IgD-negative memory B cell (primary cell): ENCODE data around the gene EYA2. TPM values are rescaled to one million over a fixed set of nuclear protein-coding genes. Genes with fewer than 3 reads are reported as not detected.

Source experiments
- H3K27ac Mint-ChIP-seq, 3 donors: one replicate each; pipeline ENCODE4 v1.8.0; 2020 to 2022; ENCODE audit warnings: mild to moderate bottlenecking in 3 of 3, mixed read lengths in 3 of 3, moderate library complexity in 1 of 3
- H3K27me3 Mint-ChIP-seq: one replicate; pipeline ENCODE4 v1.8.0; 2021; ENCODE audit warnings: mixed read lengths
- H3K36me3 Mint-ChIP-seq: one replicate; pipeline ENCODE4 v1.8.0; 2020; ENCODE audit warnings: mild to moderate bottlenecking, mixed read lengths
- H3K4me1 Mint-ChIP-seq, 3 donors: one replicate each; pipeline ENCODE4 v1.8.0; 2020 to 2022; ENCODE audit warnings: mixed read lengths in 3 of 3, mild to moderate bottlenecking in 1 of 3
- H3K4me3 Mint-ChIP-seq, 4 donors: one replicate each; pipeline ENCODE4 v1.8.0; 2020 to 2022; ENCODE audit warnings: mild to moderate bottlenecking in 4 of 4, mixed read lengths in 4 of 4, moderate library complexity in 3 of 4
- H3K9me3 Mint-ChIP-seq, 3 donors: one replicate each; pipeline ENCODE4 v1.8.0; 2020 to 2021; ENCODE audit warnings: mixed read lengths in 3 of 3, mild to moderate bottlenecking in 1 of 3
- polyA plus RNA-seq: library from polyadenylated mRNA; unstranded; fragments of 300-500 nt; fragmentation: Illumina TruSeq; gene quantifications from one replicate; pipeline ENCODE4 v1.2.3, GENCODE V29; 2021

EYA2 gene
- polyA plus RNA-seq, 1 donor from 2014 or later: 0.11 TPM

DNA sequence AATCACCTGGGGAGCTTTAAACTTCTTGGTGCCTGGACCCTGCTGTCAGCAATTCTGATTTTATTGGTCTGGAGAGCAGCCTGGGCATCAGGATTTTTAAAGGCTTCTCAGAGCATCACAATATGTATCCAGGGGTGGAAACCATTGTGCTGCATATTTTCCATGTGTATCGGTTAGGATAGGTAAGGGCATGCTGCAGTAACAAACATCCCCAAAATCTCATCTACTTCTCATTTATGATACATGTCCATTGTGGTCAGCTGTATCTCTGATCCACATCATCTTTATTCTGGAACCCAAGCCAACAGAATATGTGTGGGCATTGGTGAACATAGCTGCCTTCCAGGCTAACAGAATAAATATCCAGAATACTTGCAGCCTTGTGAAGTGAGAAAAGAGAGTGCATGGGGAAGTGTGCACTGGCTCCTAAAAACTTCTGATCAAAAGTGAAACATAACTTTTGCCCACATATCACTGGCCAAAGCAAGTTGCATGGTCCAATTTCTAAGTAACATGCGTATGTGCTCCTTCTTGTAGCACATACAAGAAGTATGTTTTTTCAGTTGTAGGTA lies 246.8 kb downstream of the EYA2 start:
- Mint-ChIP-seq H3K4me1 (no peaks in the 10 kb centered on the region), H3K27ac (no peak overlapping the region), H3K9me3 (peaks cover 1 to 6% (median 2%) of the 10 kb centered on the region in 3 donors), H3K36me3 (peaks cover 5% of the 10 kb centered on the region), H3K27me3 (no peaks in the 10 kb centered on the region), H3K4me3 (no peak overlapping the region)

- Mint-ChIP-seq H3K9me3 (peaks cover 1 to 6% (median 2%) of the 10 kb centered on the region in 3 donors), H3K27me3 (no peaks in the 10 kb centered on the region), H3K4me3 (no peak overlapping the region), H3K27ac (no peak overlapping the region), H3K36me3 (peaks cover 7% of the 10 kb centered on the region), H3K4me1 (no peaks in the 10 kb centered on the region)
These were observed 247.5 kb downstream of the EYA2 start for GRCh38 chr20:47141941-47142773.

DNA sequence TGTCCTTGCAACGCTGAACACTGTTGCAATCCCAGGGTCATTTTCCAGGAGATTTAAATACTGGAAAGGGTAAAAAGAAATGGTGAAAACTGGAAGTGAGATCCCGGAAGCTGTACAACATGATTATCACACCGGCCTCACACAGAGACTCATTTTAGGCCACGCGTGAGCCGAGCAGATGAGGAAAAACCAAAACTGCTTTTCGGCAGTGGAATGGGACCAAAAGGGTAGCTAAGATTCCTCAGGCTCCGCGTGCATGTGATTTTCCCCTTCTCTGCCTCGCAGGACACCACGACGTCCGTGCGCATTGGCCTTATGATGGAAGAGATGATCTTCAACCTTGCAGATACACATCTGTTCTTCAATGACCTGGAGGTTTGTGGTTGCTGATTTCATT lies 248.1 kb downstream of the EYA2 start:
- Mint-ChIP-seq H3K27me3 (peaks cover 3% of the 10 kb centered on the region), H3K27ac (no peak overlapping the region), H3K9me3 (peaks cover 1 to 6% (median 2%) of the 10 kb centered on the region in 3 donors), H3K36me3 (peaks cover 7% of the 10 kb centered on the region), H3K4me3 (no peak overlapping the region), H3K4me1 (no peaks in the 10 kb centered on the region)

DNA sequence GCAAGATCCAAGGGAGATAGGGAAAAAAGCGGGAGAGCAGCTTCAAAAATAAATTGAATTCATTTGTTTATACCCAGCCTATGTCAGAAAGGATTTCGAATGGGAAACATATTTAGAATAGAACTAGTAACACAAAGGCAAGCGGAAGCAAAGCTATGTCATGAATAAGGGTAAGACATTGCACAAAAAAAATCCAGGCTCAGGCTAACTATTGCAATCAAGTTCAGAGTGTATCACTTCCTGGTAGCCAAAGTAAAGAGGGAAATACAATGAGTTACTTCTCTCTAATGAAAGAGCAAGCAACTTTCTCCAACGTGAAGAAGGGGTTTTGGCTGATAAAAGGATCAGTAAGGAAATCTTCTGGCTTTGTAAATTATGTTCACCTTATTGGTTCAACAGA lies 249.0 kb downstream of the EYA2 start:
- Mint-ChIP-seq H3K4me1 (peaks cover 0 to 2% (median 0%) of the 10 kb centered on the region in 3 donors), H3K27ac (no peak overlapping the region), H3K9me3 (peaks cover 1 to 6% (median 2%) of the 10 kb centered on the region in 3 donors), H3K4me3 (no peak overlapping the region), H3K36me3 (peaks cover 7% of the 10 kb centered on the region), H3K27me3 (peaks cover 3% of the 10 kb centered on the region)

DNA sequence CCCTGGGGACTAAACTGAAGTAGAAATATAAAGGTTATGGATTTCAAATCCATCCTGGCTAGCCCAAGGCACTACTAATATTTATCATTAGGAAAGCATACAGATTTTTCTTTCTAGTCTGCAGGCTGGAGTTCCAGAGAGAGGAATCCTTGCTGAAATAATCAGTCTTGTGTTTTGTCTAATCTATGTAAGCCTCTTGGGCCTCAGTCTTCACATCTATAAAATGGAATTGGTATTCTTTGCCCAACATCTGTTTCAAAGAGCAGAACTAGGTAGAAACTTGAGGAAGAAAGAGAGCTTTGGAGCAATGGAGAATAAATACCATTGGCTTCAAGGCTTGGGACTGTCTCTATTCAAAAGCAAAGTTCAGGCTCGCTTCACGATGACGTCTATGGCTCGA lies 249.8 kb downstream of the EYA2 start:
- Mint-ChIP-seq H3K4me3 (no peak overlapping the region), H3K9me3 (peaks cover 1 to 6% (median 2%) of the 10 kb centered on the region in 3 donors)

DNA sequence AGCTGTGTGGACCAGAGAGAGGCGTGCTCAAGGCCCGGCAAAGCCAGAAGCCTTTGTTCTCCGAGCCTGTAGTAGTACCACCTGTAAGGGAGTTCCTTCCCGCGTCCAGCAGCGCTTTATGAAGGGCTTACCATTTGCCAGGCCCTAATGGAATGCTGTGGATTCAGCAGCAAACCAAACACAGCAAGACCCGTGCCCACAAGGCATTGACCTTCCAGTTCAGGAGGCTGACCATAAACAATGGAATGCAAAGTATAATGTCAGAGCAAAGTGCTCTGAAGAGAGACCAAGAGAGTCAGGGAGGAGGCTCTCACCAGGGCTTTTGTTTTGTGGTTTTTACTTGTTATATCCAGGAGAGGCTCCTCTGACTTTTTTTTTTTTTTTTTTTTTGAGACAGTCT lies 252.0 kb downstream of the EYA2 start:
- H3K4me3 Mint-ChIP-seq: no peak overlapping the region
- H3K4me1 Mint-ChIP-seq: peaks cover 0 to 2% (median 2%) of the 10 kb centered on the region in 3 donors

More for the DNA sequence above, 249.8 kb downstream of the EYA2 start:
- peaks cover 3% of the 10 kb centered on the region for H3K27me3 Mint-ChIP-seq
- H3K27ac Mint-ChIP-seq: no peak overlapping the region
- H3K36me3 Mint-ChIP-seq: peaks cover 7% of the 10 kb centered on the region
- peaks cover 0 to 2% (median 0%) of the 10 kb centered on the region in 3 donors for H3K4me1 Mint-ChIP-seq

DNA sequence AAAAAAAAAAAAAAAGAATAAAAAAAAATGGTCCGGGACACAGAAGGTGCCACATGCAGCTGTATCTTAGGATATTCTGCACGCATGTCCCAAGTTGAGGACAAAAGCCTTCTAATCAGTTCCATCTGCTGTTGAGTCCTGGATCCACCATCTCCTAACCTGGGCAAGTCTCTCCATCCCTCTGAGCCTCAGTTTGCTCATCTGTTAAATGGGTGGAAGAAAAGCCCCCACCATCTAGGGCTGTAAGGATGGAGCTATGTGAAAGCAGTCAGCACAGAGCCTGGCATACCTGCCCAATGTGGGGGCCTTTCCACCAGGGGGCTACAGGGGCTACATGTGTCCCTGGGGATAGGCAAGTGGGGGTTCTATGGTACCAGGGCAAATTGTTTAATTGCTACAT lies 253.4 kb downstream of the EYA2 start:
- Mint-ChIP-seq H3K4me3 (no peak overlapping the region), H3K36me3 (peaks cover 2% of the 10 kb centered on the region), H3K9me3 (peaks cover 0 to 2% (median 2%) of the 10 kb centered on the region in 3 donors), H3K27me3 (peaks cover 6% of the 10 kb centered on the region), H3K4me1 (peaks cover 0 to 2% (median 2%) of the 10 kb centered on the region in 3 donors), H3K27ac (no peak overlapping the region)

More for the DNA sequence above, 252.0 kb downstream of the EYA2 start:
- H3K27ac Mint-ChIP-seq: no peak overlapping the region
- peaks cover 4% of the 10 kb centered on the region for H3K36me3 Mint-ChIP-seq
- H3K27me3 Mint-ChIP-seq: peaks cover 6% of the 10 kb centered on the region
- peaks cover 0 to 4% (median 2%) of the 10 kb centered on the region in 3 donors for H3K9me3 Mint-ChIP-seq

DNA sequence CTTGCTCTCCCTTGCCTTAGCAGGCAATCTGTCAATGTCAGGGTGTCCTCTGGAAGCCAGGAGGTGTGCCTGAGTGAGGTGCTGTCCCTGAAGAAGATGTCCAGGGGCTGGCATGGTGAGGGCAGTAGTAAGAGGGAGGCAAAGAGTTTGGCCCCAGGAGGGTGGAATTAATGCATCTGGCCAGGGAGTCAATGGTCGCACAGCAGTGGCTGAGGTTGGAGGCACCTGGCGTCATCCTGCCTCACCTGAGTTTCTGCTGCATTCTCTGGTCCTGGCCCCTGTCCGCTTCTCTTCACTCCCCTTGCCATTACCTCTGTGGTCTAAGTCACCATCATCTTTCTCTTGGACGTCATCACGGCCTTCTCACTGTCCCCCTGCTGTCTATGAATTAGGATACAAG lies 255.3 kb downstream of the EYA2 start:
- peaks cover 0 to 2% (median 2%) of the 10 kb centered on the region in 3 donors for H3K4me1 Mint-ChIP-seq
- no peak overlapping the region for H3K4me3 Mint-ChIP-seq
- peaks cover 14% of the 10 kb centered on the region for H3K27me3 Mint-ChIP-seq
- peaks cover 2% of the 10 kb centered on the region for H3K36me3 Mint-ChIP-seq
- peak overlapping the region in 2 of 3 donors; percentile 39 to 61 for H3K27ac Mint-ChIP-seq
- peaks cover 2 to 4% (median 2%) of the 10 kb centered on the region in 3 donors for H3K9me3 Mint-ChIP-seq

GRCh38 chr20:47150403-47151152 lies 255.9 kb downstream of the EYA2 start:
- Mint-ChIP-seq H3K4me1 (peaks cover 0 to 2% (median 2%) of the 10 kb centered on the region in 3 donors), H3K36me3 (peaks cover 2% of the 10 kb centered on the region), H3K27me3 (peaks cover 15% of the 10 kb centered on the region), H3K9me3 (peaks cover 2 to 4% (median 2%) of the 10 kb centered on the region in 3 donors), H3K4me3 (no peak overlapping the region), H3K27ac (peak overlapping the region in 2 of 3 donors; percentile 39 to 61)

DNA sequence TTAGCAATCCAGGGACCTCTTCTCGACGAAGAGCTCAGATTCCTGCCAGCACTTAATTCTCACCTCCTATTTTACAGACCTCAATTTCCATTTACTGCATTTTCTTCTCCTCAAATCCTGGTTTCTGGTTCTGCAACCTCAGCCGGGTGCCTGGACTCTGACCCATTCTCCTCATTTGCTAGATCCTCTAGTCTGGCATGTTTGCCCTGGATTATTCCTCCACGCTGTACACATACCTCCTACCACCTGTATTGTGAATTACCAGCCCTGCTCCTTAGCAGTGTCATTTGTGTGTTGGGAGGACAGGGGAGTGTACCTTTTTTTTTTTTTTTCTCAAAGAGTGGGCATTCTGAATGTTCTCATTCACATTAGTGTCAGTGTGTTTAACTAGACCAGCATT lies 257.4 kb downstream of the EYA2 start:
- H3K9me3 Mint-ChIP-seq: peaks cover 2 to 4% (median 2%) of the 10 kb centered on the region in 3 donors
- peaks cover 15% of the 10 kb centered on the region for H3K27me3 Mint-ChIP-seq
- no peaks in the 10 kb centered on the region for H3K36me3 Mint-ChIP-seq
- H3K27ac Mint-ChIP-seq: no peak overlapping the region
- no peak overlapping the region for H3K4me3 Mint-ChIP-seq
- peaks cover 0 to 2% (median 2%) of the 10 kb centered on the region in 3 donors for H3K4me1 Mint-ChIP-seq

GRCh38 chr20:47154089-47154488 lies 259.4 kb downstream of the EYA2 start:
- Mint-ChIP-seq H3K27me3 (peaks cover 12% of the 10 kb centered on the region), H3K4me1 (peaks cover 0 to 2% (median 0%) of the 10 kb centered on the region in 3 donors), H3K4me3 (no peak overlapping the region), H3K27ac (no peak overlapping the region), H3K36me3 (no peaks in the 10 kb centered on the region), H3K9me3 (peaks cover 2 to 4% (median 2%) of the 10 kb centered on the region in 3 donors)

- Mint-ChIP-seq H3K27ac (no peak overlapping the region), H3K27me3 (peaks cover 10% of the 10 kb centered on the region), H3K4me3 (no peak overlapping the region), H3K4me1 (peaks cover 0 to 2% (median 0%) of the 10 kb centered on the region in 3 donors), H3K9me3 (peaks cover 0 to 4% (median 0%) of the 10 kb centered on the region in 3 donors), H3K36me3 (no peaks in the 10 kb centered on the region)
These were observed 261.9 kb downstream of the EYA2 start for GRCh38 chr20:47156301-47157137.

GRCh38 chr20:47159166-47159565 lies 264.5 kb downstream of the EYA2 start:
- Mint-ChIP-seq H3K4me1 (peaks cover 0 to 2% (median 0%) of the 10 kb centered on the region in 3 donors), H3K27me3 (peaks cover 9% of the 10 kb centered on the region), H3K4me3 (no peak overlapping the region), H3K27ac (no peak overlapping the region), H3K36me3 (no peaks in the 10 kb centered on the region), H3K9me3 (no peaks in the 10 kb centered on the region)

GRCh38 chr20:47160240-47160639 lies 265.6 kb downstream of the EYA2 start:
- H3K4me3 Mint-ChIP-seq: no peak overlapping the region
- H3K4me1 Mint-ChIP-seq: peaks cover 0 to 2% (median 0%) of the 10 kb centered on the region in 3 donors
- H3K9me3 Mint-ChIP-seq: no peaks in the 10 kb centered on the region
- no peaks in the 10 kb centered on the region for H3K36me3 Mint-ChIP-seq
- peaks cover 1% of the 10 kb centered on the region for H3K27me3 Mint-ChIP-seq
- no peak overlapping the region for H3K27ac Mint-ChIP-seq
